ENCODE measurements around the gene LIMS1. TPM values are rescaled to one million over a fixed set of nuclear protein-coding genes. Genes with fewer than 3 reads are reported as not detected.
"Not testable (repeated sequence)": the region's sequence is repeated elsewhere in the genome, so short reads cannot be mapped to it uniquely, and the experiment has no call there.

The LIMS1 gene
- total RNA-seq, 4 donors from 2014 or later, result 43.6 to 89.3 (median 59.6) TPM

- 72 to 75% methylated on average over 9 of the region's 9 CpGs for WGBS, 2 donors
- H3K4me3 ChIP-seq (ENCODE audit: low read depth, poor library complexity, severe bottlenecking), result no peak overlapping the region
- TF ChIP-seq POLR2A (IDR thresholded peaks at IDR 0.05), result no peak
- TF ChIP-seq, protein P1, sequence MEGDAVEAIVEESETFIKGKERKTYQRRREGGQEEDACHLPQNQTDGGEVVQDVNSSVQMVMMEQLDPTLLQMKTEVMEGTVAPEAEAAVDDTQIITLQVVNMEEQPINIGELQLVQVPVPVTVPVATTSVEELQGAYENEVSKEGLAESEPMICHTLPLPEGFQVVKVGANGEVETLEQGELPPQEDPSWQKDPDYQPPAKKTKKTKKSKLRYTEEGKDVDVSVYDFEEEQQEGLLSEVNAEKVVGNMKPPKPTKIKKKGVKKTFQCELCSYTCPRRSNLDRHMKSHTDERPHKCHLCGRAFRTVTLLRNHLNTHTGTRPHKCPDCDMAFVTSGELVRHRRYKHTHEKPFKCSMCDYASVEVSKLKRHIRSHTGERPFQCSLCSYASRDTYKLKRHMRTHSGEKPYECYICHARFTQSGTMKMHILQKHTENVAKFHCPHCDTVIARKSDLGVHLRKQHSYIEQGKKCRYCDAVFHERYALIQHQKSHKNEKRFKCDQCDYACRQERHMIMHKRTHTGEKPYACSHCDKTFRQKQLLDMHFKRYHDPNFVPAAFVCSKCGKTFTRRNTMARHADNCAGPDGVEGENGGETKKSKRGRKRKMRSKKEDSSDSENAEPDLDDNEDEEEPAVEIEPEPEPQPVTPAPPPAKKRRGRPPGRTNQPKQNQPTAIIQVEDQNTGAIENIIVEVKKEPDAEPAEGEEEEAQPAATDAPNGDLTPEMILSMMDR (IDR thresholded peaks at IDR 0.05), result no peak
- intact Hi-C loops (cut with DNase I; ENCODE audit: low total_unique reads), result no loop called here
- no peak for DNase-seq (ENCODE audit: low spot score in 2 of 2)
Observed at GRCh38 chr2:108548208-108549003, 14.1 kb downstream of the LIMS1 start.

GRCh38 chr2:108552566-108552965 lies 18.3 kb downstream of the LIMS1 start:
- TF ChIP-seq, protein P1 (IDR thresholded peaks at IDR 0.05), result no peak
- no peak for DNase-seq (ENCODE audit: low spot score in 2 of 2)
- intact Hi-C loops (cut with DNase I; ENCODE audit: low total_unique reads), result no loop called here
- no peak overlapping the region for H3K4me3 ChIP-seq (ENCODE audit: low read depth, poor library complexity, severe bottlenecking)
- WGBS, 2 donors, result 53 to 67% methylated on average over 2 of the region's 2 CpGs

DNA sequence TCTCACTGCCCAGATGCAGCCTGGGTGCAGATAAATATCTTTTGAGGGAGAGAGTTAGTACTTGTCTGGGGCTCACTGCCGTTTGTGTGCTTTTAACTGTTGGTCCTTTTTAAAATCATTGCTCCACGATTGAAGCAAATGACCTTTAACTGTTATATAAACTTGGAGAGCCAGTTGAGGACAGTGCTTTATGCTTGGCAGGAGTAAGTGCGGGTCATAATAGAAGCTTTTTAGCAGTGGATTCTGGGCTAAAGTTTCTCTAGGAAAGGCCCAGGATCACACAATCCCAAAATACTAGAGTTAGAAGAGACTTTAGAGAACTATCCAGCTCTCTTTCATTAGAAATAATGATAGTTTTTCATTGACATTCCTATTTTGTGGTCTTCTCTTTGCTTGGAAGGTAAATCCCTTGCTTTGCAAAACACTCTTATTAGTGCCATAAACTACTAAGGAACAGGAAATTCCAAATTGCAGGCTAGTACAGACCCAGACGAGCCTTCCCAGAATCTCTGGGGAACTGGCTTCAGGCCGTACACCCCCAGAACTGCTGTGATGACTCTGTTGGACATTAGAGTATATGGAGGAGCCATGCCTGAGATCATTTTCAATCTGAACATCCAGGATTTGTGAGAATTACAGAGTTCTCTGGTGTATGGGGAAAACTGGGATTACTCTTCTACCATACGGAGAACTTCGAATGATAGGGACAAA lies 19.1 kb downstream of the LIMS1 start:
- intact Hi-C loops (cut with DNase I; ENCODE audit: low total_unique reads), result no loop called here
- no peak for DNase-seq (ENCODE audit: low spot score in 2 of 2)
- H3K4me3 ChIP-seq (ENCODE audit: low read depth, poor library complexity, severe bottlenecking), result no peak overlapping the region
- TF ChIP-seq, protein P1 (IDR thresholded peaks at IDR 0.05), result no peak
- no peak for TF ChIP-seq POLR2A (IDR thresholded peaks at IDR 0.05)
- WGBS, 2 donors, result 56 to 65% methylated on average over 7 of the region's 7 CpGs

- no peak for DNase-seq (ENCODE audit: low spot score in 2 of 2)
- H3K4me3 ChIP-seq (ENCODE audit: low read depth, poor library complexity, severe bottlenecking), result no peak overlapping the region
- WGBS, 2 donors, result 59 to 62% methylated on average over 5 of the region's 5 CpGs
- intact Hi-C loops (cut with DNase I; ENCODE audit: low total_unique reads), result no loop called here
- no peak for TF ChIP-seq POLR2A (IDR thresholded peaks at IDR 0.05)
Observed at GRCh38 chr2:108554528-108554927, 20.3 kb downstream of the LIMS1 start.

GRCh38 chr2:108555572-108555971 lies 21.3 kb downstream of the LIMS1 start:
- 98 to 99% methylated on average over 2 of the region's 2 CpGs for WGBS, 2 donors

GRCh38 chr2:108556581-108556980 lies 22.3 kb downstream of the LIMS1 start:
- H3K4me3 ChIP-seq (ENCODE audit: low read depth, poor library complexity, severe bottlenecking); DNase-seq (ENCODE audit: low spot score in 2 of 2); intact Hi-C loops (cut with DNase I; ENCODE audit: low total_unique reads): not testable (repeated sequence)
- 77 to 84% methylated on average over 2 of the region's 2 CpGs for WGBS, 2 donors

More at GRCh38 chr2:108555572-108555971, 21.3 kb downstream of the LIMS1 start:
- intact Hi-C loops (cut with DNase I; ENCODE audit: low total_unique reads), result no loop called here
- no peak overlapping the region for H3K4me3 ChIP-seq (ENCODE audit: low read depth, poor library complexity, severe bottlenecking)
- DNase-seq (ENCODE audit: low spot score in 2 of 2), result no peak
- TF ChIP-seq, protein P1 (IDR thresholded peaks at IDR 0.05), result no peak
- TF ChIP-seq POLR2A (IDR thresholded peaks at IDR 0.05), result no peak

Measured in lower leg skin (tissue), 4 donors.